EL (cell line): Measurements from ENCODE around the gene NMNAT2.

Experiments used
- DNase-seq: peaks from one replicate; pipeline ENCODE4 v3.0.0-alpha.2; 2016

NMNAT2 gene

GRCh38 chr1:183203094-183203493, 215.1 kb downstream of the NMNAT2 start:
- no peak for DNase-seq

GRCh38 chr1:183200451-183200850, 217.7 kb downstream of the NMNAT2 start:
- DNase-seq, result no peak

- DNase-seq, result no peak
Measured at GRCh38 chr1:183199304-183199703, 218.9 kb downstream of the NMNAT2 start.

- no peak for DNase-seq
Measured at GRCh38 chr1:183198463-183198862, 219.7 kb downstream of the NMNAT2 start.
